ENCODE results near the gene EMC9. TPM values are rescaled to one million over a fixed set of nuclear protein-coding genes. Genes with fewer than 3 reads are reported as not detected.
A peak's percentile ranks its signal among the peaks of the same experiment; 100 is the strongest.

EMC9 gene
- total and polyA plus RNA-seq, 2 of the 8 experiments (the other 6 are each of a cell fraction or from before 2014, with no cell fraction given): 38.4 to 47.2 TPM

DNA sequence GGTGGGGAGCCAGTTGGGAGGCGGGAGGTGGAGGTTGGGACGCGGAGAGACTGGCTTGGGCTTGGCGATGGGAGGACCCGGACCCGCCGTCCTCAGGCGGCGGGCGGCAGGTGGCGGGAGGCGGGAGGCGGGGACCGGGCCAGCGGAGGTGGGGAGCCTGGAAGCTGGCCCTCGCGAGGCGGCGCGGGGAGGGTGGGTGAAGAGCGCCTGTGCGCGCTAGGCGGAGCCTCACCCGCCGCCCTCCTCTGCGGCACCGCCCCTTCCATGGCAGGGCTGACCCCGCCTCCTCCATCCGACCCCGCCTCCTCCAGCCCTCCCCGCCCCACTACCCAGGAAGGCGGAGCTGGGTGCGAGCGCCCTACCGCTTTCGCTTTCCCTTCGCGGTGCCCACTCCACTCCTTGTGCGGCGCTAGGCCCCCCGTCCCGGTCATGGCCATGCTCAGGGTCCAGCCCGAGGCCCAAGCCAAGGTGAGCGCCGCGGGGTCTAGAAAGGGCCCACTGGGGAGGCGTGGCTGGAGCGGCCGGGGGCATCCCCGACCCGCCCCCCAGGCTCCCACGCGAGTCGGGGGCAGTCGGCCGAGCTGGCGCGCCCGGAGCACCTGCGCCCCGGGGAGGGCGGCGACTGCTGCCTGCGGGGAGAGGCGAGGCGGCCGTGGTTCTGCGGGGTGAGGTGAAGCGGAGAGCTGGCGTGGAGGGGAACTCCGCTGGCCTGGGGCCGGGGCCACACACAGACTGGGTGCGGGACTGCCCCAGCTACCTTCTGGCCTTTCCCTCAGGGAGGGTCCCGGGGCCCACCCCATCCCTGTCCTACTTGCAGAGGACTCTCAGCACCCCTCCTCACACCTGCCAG is 5.3 kb downstream of the EMC9 start, which contains the start of gene PSME1 (continued):
- TF ChIP-seq PHF8 (conservative IDR thresholded peaks at IDR 0.05; ENCODE audit: low read depth, low read length): peak; percentile 44; the same call in 1 of the 2 replicates
- no peak for TF ChIP-seq YY1 (IDR thresholded peaks at IDR 0.05; ENCODE audit: low read depth, low read length)
- no peak for TF ChIP-seq BCL11A (IDR thresholded peaks at IDR 0.05; ENCODE audit: low read depth in 2 of 2, low read length in 2 of 2)
- TF ChIP-seq, protein P1, sequence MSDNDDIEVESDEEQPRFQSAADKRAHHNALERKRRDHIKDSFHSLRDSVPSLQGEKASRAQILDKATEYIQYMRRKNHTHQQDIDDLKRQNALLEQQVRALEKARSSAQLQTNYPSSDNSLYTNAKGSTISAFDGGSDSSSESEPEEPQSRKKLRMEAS (IDR thresholded peaks at IDR 0.05): no peak
- TF ChIP-seq EGR1 (IDR thresholded peaks at IDR 0.05; ENCODE audit: borderline replicate concordance, low read depth, low read length): no peak
- no peak for TF ChIP-seq RFX5 (IDR thresholded peaks at IDR 0.05; ENCODE audit: borderline replicate concordance, low read depth, low read length)

Data from H1 (cell line).